HG02610 (cell line): Measurements from ENCODE around the gene SRP14.
"Not testable (repeated sequence)": the region's sequence is repeated elsewhere in the genome, so short reads cannot be mapped to it uniquely, and the experiment has no call there.

Source experiments
- ATAC-seq: cut with Tn5 transposase; IDR thresholded peaks from one replicate; pipeline ENCODE4 v1.9.1; 2021; ENCODE audit warnings: mild to moderate bottlenecking, moderate library complexity; ENCODE audit not compliant: unreplicated experiment

Gene SRP14, protein sequence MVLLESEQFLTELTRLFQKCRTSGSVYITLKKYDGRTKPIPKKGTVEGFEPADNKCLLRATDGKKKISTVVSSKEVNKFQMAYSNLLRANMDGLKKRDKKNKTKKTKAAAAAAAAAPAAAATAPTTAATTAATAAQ

DNA sequence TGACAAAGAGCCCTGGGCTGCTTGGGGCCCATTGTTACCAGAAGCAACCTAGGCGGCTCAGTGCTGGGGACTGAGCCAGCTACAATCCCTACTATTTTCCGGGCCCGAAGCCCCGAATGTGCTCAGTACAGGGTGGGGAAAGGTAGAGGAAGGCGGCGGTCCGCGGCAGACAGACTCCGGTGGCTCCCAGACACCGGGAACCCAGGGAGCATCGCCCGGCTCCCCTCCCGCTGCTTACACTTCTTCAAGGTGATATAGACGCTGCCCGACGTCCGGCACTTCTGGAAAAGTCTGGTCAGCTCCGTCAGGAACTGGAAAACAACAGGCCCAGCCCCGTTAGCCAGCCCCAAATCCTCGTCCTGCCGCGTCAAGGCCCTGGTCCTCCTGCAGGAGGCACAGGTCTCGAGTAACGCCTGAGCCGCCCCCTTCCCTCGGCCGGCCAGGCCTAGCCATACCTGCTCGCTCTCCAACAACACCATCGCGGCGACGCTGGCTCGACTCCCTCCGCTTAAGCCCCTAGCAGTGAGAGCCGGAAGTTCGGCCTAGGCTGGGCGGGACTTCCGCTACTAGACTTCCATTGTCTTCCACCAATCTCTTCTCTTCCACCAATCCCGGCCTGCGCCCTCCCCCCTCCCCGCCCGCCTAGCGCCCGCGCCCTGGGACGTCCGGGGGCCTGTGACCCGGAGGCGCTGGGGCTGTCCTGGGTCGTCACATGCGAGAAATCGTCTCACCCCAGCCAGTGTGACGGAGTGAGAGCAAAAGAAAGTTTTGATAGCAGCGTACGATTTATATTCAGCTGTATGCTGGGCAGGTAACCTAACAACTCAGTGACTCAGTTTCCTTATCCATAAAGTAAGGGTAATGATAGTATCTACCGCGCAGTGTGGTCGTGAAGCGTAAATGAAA is at the start of gene SRP14:
Gene SRP14 (minus strand): TSS at position 544 of the 906 bp plus-strand sequence. CDS start 65 bp downstream, at position 479.
- ATAC-seq: peak; percentile 92

DNA sequence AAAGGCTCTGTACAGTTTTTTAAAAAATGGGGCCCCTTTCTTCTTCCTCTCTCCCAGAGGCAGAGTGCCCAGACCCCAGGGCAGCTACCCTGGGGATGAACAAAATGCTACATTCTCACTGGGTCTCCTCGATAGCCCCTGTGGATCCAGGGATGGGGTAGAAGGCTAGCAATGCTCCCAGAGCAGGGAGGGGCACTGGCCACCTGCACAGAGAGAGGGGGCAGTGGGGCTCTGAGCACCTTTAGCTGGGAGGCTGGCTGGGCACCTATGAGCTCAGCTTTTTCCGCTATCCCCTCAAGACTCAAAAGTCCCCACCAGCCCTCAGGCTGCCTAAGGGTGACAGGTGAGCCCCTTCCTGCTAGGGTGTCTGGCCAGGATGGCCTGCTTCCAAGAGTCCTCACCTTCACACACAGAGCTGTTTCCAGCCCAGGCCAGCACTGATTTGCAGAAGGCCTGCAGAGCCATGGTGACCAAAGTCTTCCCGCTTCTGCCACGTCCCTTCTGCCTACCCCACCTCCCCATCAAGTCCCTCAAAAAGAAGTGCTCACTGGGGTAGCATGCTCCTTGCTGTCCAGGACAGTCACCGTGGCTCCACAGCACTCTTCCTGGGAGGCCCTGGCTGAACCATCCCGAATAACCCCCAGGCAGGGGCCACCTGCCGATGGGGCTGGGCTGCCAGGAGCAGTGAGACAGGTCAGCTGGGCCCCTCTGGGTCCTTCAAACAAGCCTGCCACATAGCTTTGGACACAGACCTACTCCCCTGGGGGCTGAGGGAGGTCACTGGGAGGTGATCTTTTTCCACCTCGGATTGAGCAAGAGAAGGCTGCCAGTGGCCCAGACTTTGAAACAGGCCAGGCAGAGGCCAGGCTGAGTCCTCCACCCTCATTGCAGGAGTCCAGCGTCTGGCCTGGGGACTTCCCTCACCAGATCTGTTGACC is 49.3 kb upstream of the SRP14 start:
- ATAC-seq: no peak

DNA sequence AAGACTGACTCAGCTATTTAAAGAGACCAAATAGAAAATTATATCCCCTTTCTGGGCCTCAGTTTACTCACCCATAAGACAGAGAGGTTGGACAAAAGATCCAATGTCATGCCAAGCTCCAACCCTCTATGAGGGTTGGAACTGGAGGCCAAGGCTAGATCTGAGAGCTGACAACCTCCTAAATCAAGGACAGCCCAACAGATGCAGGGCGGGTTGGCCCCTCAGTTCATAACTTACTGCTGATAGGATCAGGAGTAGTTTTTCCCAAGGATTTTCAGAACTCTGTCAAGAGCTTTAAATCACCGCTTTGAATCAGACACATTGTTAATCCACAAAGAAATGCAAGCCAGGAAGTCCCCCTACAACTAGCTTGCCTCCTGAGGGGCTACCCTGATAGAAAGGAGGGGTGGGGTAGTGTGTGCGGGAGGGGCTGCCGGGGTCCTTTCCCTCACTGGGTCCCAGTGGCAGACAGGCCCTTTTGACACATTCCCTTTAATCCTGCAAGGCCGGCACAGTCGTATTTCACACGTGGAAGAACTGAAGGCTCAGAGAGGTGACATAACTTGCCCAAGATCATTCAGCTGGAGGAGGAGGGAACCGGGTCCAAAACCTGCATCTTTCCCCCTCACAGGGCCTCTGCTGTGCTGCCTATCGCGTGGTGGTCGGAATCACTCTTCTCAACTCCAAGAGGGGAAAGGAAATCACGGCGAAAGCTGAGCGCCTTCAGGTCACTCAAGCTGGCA is 48.3 kb upstream of the SRP14 start:
- no peak for ATAC-seq

DNA sequence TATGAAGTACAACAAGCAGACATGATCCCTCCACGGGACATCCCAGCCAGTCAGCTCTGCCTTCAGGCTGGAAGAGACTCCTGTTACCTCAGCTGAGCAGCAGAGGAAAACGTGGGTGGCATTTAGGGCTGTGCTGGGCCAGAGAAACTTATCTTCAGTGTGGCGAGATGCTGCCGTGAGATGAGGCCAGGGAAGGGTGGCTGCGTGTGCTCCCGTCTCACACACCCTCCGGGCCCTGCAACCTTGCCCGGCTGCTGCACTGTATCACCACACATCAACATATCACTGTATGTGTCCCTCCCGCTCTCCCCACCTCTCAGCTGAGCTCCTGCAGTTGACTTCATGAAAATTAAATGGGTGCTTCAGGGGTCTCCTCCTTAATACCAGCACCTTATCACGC is 46.3 kb upstream of the SRP14 start:
- no peak for ATAC-seq

DNA sequence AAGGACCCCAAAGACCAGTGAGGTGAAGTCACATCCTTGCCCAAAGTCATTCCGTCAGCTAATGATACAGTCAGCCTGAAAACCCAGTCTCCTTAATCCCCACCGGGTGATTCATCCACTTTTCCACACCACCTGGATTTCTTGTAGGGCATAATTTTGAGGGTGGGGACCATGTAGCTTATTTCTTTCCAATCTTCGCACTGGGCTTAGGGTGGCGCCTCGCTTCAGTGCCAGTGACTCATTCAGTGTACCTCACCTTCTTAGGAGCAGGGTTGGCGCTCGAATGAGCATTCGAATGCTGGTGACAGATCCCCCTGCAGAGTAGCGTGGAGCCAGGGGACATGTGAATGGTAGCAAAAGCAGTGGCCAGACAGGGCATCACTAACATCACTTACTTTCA is 45.7 kb upstream of the SRP14 start:
- no peak for ATAC-seq

DNA sequence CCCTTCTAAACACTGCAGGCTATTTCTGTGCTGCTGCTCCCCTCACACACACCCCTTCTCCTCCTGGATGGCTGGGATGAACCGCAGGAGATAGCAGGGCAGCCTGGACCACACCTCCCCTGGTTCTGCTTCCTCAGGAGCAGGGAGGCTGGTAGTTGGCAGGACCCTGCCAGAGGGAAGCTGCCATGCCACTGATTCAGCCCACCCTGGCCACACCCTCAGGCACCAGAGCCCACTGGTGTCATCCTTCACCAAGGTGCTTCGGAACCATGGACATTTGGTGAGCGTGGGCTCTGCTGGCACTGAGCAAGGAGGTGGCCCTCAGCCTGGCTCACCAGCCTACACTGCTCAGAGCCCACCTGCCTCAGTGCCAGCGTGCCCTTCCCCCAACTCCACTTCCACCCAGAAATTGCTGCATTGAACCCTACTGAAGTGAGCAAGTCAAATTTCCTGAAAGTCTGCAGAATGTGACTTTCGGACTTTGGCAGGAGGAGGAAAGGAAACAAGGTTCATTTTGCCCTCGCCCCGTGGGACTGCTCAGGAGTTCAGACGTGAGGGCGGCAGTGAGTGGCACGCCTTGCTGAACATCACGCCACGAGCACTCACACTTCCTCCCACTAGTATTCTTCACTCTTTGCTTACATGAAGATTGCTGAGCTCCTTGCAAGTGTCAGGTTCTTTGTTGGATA is 43.4 kb upstream of the SRP14 start:
- ATAC-seq: no peak

DNA sequence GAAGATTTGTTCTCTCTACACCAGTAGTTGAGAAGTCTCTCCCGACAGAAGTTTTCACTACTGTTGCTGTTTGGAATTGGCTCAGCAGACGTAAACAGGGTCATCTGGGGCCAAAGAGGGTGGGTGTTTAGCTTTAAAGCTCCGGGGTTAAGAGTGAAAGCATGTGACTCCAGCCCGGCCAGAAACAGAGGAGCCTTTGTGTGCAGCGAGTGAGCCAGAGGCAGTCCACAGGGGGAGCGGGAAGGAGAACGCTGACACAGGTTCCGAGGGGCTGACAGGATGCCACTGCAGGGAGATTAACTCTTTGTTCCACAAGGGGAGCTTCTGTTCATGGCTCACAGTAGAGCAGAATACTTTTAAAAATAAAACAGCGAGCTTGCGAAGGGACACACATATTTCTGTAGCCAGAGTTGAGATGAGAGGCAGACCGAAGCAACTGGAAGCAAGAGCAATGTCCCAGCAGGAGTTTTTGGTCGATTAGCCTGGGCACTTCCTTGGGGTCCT is 42.8 kb upstream of the SRP14 start:
- ATAC-seq: no peak

DNA sequence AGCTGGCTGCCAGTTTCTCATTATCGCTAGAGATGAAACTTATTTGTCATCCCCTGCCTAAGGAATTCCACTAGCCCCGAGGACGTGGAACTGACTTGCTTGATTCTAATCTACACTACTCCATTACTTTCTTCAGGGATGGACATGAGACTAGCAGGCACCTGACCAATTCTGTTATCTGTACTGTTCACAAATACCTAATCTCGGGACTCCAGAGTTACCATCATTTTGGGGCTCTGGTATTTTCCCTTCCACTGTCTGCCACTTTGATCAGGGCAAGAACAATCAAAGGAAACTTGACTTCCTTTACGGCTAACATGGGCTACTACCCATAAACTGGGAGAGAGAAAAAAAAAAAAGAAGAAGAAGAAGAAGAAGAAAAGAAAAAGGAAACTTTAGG is 41.9 kb upstream of the SRP14 start:
- ATAC-seq: no peak

DNA sequence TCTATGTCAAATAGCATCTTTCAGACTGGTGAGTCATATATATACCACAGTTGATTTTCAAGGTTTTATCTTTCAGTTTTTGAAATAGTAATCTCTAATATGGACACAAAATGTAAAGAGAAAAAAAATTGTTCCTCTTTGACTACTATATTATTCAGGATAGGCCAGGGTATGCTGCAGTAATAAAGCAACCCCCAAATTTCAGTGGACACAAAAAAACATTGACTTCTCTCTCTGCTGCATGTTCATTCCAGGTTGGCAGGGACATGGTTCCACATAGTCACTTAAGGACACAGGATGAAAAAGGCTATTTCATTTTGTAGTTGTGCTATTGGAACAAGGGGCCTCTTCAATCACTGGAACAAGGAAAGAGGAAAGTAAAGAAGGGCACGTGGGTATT is 41.1 kb upstream of the SRP14 start:
- no peak for ATAC-seq

DNA sequence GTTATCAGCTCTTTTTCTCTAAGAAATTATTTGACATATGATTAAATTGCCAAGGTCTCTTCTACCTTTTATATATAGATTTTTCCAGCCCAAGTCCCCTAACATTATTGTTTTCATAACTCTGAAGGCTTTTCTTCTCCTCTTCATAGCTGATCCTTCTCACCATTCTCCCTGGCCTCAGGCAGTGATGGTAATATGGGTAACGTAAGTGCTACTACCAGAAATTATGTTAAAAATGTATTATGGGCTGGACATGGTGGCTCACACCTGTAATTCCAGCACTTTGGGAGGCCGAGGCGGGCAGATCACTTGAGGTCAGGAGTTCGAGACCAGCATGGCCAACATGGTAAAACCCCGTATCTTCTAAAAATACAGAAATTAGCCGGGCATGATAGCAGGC is 40.5 kb upstream of the SRP14 start:
- no peak for ATAC-seq

DNA sequence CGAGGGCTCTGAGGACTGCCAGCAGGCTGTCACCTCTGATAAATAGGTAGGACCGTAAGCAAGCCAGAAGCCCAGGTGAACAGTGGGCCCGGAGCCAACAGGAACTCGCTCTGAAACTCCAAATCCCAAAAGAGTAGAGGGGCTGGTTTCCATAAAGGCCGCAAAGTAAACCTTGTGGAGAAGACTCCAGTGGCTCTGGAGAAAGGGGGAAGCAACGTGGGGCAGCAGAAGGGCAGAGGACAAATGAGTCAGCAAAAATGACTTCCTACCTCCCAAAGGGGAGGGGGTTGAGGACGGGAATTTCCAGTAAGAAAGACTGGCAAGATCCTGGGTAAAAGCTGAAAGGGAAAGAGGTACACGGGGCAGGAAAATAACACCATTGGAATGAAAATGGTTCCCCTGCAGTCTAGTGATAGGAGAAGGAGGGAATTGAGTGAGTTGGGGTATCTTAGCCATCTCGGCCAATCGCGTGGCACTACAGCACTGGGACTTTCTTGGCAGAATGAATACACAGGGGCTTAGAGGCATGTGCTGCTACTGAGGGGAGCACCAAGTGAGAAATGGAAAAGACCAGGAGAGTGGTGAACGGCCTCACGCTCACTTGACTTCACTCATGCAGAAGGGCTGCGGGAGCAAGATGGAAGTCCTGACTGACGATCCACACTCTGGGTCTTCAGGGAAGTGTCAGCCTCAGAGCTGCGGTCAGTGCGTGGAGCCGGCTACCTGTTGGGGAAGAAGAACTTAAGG is 36.5 kb upstream of the SRP14 start:
- ATAC-seq: no peak

DNA sequence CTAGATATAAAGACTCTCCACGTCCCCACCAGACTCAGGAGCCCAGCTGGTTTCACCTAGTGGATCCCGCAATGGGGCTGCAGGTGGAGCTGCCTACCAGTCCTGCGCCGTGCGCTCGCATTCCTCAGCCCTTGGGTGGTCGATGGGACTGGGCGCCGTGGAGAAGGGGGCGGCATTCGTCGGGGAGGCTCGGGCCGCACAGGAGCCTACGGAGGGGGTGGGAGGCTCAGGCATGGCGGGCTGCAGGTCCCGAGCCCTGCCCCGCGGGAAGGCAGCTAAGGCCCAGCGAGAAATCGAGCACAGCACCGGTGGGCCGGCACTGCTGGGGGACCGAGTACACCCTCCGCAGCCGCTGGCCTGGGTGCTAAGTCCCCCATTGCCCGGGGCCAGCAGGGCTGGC is 35.7 kb upstream of the SRP14 start:
- ATAC-seq: not testable (repeated sequence)

DNA sequence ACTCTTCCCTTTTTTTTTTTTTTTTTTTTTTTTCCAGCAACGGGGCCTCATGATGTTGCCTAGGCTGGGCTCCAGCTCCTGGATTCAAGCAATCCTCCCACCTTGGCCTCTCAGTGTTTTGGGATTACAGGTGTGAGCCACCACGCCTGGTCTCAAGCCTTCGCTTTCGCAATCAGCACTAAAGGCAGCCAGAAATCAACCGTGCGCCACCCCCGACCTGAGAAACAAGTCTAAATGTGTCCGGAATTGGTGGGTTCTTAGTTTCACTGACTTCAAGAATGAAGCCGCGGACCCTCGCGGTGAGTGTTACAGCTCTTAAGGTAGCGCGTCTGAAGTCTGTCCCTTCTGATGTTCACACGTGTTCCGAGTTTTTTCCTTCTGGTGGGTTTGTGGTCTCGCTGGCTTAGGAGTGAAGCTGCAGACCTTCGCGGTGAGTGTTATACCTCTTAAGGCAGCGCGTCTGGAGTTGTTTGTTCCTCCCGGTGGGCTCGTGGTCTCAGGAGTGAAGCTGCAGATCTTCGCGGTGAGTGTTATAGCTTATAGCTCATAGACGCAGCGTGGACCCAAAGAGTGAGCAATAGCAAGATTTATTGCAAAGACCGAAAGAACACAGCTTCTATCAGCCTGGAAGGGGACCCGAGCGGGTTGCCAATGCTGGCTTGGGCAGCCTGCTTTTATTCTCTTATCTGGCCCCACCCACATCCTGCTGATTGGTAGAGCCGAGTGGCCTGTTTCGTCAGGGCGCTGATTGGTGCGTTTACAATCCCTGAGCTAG is 34.9 kb upstream of the SRP14 start:
- ATAC-seq: not testable (repeated sequence)

DNA sequence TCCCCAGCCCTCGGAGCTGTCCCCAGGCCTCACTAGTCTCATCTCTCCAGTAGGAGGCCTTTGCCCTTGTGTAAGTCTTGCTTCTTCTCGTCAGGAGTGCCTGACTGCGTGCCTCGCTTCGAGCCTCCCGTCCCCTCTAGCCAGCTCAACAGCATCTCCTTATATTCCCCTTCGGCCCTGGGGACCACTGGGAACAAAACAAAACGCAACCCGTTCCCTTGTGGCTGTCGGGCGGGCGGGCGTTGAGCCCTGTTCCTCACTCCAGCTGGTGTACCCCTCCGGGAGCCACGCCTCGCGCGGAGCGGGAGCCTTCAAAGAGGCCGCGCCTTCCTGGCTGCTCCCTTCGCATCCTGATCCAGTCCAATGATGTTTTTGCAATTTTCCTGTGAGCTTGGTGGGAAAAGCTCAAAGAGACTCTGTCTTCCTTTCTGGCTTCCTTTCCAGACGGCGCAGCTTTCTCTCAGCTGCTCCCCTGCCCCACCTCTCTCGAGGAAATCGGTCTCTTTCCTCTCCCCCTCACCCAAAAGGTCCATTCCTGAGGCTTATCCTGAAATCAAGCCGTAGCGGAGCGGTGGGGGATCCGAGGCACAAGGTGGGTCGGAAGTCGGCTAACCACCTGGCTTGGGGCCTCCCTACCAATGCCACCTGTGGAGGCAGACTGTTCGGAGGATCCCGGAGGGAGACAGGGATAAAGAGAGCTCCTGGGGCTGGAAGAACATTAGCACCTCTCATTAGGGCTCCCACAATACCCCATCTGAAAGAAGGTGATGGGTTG is 33.4 kb upstream of the SRP14 start:
- ATAC-seq: no peak

DNA sequence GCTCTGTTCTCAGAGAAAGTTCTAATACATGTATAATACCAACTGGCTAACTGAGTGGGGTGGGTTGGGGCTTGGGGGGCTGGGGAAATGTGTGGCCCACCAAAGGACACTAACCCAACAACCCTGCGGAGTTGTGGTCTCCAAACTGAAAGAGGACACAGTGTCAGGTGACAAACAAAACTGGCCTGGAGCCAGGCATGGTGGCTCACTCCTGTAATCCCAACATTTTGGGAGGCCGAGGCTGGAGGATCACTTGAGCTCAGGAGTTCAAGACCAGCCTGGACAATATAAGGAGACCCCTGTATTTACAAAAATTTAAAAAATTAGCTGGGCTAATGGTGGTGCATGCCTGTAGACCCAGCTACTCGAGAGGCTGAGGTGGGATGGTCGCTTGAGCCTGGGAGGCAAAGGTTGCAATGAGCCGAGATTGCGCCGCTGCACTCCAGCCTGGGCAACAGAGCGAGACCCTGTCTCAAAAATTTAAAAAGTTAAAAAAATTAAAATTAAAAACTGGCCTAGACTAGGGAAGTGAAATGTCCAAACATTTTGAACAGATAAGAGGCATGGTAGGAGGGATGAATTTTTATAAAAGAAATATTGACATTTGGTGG is 31.7 kb upstream of the SRP14 start:
- ATAC-seq: no peak

DNA sequence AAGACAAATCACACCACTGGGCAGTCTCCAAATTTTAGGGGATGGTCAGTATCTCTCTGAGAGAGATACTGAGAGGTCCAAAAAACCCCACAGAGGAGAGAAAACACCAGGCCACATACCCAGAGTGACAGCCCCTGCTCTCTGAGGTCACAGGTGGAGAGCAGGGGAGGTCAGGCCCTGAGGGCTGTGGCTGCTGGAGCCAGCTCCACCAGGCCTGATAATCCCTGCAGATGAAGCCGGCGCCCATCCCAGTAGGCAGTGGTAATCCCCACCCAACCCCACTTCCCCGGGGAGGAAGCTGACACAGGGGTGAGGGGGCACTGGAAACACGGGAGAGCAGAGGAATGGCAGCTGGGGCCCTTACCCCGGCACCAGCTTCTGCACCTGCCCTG is 31.2 kb upstream of the SRP14 start:
- no peak for ATAC-seq
